ENCODE data around the gene MACROD2.

DNA sequence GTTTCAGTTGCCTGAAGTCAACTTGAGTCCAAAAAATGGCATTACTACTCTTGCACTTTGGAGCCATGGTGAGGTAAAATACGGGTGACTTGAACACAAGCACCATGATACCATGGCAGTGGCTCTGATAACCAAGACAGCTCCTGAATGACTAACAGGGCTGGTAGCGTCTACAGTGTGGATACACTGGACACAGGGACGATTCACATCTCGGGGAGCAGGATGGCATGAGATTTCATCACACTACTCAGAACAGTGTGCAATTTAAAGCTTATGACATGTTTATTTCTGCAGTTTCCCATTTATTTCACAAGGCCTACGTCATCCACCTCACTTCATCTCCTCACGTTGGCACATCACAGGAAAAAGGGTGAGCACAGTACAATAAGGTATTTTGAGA, 1627.1 kb downstream of the MACROD2 start:
- TF ChIP-seq, protein P1, sequence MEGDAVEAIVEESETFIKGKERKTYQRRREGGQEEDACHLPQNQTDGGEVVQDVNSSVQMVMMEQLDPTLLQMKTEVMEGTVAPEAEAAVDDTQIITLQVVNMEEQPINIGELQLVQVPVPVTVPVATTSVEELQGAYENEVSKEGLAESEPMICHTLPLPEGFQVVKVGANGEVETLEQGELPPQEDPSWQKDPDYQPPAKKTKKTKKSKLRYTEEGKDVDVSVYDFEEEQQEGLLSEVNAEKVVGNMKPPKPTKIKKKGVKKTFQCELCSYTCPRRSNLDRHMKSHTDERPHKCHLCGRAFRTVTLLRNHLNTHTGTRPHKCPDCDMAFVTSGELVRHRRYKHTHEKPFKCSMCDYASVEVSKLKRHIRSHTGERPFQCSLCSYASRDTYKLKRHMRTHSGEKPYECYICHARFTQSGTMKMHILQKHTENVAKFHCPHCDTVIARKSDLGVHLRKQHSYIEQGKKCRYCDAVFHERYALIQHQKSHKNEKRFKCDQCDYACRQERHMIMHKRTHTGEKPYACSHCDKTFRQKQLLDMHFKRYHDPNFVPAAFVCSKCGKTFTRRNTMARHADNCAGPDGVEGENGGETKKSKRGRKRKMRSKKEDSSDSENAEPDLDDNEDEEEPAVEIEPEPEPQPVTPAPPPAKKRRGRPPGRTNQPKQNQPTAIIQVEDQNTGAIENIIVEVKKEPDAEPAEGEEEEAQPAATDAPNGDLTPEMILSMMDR (IDR thresholded peaks at IDR 0.05) = no peak
- TF ChIP-seq EP300 (IDR thresholded peaks at IDR 0.05) (no peak), POLR2A (IDR thresholded peaks at IDR 0.05) (no peak), POLR2AphosphoS5 (IDR thresholded peaks at IDR 0.05) (no peak)
